Measurements from ENCODE around the gene TRAPPC3. TPM values are rescaled to one million over a fixed set of nuclear protein-coding genes. Genes with fewer than 3 reads are reported as not detected.
A peak's percentile ranks its signal among the peaks of the same experiment; 100 is the strongest.
"Not testable (repeated sequence)": the region's sequence is repeated elsewhere in the genome, so short reads cannot be mapped to it uniquely, and the experiment has no call there.

The TRAPPC3 gene
- 83.5 and 99.6 TPM in 2 replicates for total RNA-seq
- polyA plus RNA-seq = 119 and 125 TPM in 2 replicates

DNA sequence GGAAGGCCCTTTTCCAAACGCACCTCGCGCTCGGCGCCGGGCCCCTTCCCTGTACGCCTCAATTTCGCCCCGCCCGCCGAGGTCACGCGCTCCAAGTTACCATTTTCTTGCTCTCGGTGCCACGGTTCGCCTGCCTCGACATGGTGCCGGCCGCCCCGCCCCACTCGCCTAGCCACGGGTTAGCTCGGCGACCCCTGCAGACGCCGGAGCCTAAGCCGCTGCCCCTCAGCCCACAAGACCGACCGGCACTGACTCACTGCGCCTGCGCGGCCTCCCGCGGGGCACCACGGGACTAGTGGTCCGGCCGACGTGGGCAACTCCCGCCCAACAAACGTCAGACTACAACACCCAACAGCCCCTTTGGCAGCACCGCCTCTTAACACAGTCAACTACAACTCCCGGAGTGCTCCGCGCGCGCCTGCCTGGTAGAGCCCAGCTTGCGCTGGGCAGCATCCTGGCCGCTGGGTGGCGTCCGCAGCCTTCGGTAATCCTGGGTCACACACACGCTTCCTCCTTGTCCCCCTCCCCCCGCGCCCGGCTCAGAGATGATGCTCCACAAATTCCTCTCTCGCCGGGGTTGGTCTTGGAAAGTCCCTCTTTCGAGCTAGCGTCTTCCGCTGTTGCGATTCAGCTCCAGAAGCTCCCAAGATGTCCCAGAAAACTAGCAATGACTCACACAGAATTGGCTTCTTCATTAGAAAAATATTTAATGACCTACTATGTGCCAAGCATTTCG lies at the start of gene TRAPPC3:
Gene TRAPPC3 (minus strand): TSS at position 250 of the 736 bp plus-strand sequence. CDS start 108 bp downstream, at position 142.
- H3K27me3 ChIP-seq = no peaks in the 10 kb centered on the region
- H3K27ac ChIP-seq = peak within 1 kb of the TSS; percentile 95
- DNase-seq (ENCODE audit: low read depth in 1 of 2, low spot score in 1 of 2) = peak; percentile 100
- TF ChIP-seq, protein P1, sequence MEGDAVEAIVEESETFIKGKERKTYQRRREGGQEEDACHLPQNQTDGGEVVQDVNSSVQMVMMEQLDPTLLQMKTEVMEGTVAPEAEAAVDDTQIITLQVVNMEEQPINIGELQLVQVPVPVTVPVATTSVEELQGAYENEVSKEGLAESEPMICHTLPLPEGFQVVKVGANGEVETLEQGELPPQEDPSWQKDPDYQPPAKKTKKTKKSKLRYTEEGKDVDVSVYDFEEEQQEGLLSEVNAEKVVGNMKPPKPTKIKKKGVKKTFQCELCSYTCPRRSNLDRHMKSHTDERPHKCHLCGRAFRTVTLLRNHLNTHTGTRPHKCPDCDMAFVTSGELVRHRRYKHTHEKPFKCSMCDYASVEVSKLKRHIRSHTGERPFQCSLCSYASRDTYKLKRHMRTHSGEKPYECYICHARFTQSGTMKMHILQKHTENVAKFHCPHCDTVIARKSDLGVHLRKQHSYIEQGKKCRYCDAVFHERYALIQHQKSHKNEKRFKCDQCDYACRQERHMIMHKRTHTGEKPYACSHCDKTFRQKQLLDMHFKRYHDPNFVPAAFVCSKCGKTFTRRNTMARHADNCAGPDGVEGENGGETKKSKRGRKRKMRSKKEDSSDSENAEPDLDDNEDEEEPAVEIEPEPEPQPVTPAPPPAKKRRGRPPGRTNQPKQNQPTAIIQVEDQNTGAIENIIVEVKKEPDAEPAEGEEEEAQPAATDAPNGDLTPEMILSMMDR (IDR thresholded peaks at IDR 0.05; ENCODE audit: low read depth, low read length) = peak; percentile 96
- H3K9me3 ChIP-seq (ENCODE audit: low read depth) = no peaks in the 10 kb centered on the region
- H3K36me3 ChIP-seq = no peaks in the 10 kb centered on the region
- peaks cover 19% of the 10 kb centered on the region for H3K4me1 ChIP-seq (ENCODE audit: low read depth)
- peak within 1 kb of the TSS; percentile 45 for H3K4me3 ChIP-seq

DNA sequence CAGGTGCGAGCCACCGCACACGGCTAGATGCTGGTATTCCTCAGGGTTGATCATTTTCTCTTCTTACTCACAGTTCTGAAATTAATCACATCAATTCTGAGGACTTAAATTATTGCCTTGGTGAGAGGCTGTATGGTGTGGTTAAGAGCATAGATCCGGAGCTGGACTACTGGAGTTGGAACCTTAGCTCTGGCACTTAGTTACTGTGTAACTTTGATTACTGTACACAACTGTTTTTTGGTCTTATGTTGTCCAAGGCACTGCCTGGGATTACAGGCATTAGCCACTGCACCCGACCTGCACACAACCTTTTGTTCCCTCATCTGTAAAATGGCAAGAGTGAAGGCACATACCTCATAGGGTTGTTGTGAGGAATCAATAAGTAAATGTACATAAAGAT lies 49.4 kb upstream of the TRAPPC3 start:
- Histone ChIP-seq H3K36me3 (no peaks in the 10 kb centered on the region), H3K4me3 (no peak overlapping the region), H3K4me1 (ENCODE audit: low read depth) (peaks cover 5% of the 10 kb centered on the region), H3K27me3 (no peaks in the 10 kb centered on the region), H3K9me3 (ENCODE audit: low read depth) (no peaks in the 10 kb centered on the region), H3K27ac (no peak overlapping the region)
- DNase-seq (ENCODE audit: low read depth in 1 of 2, low spot score in 1 of 2) = no peak
- TF ChIP-seq, protein P1 (IDR thresholded peaks at IDR 0.05; ENCODE audit: low read depth, low read length) = no peak

DNA sequence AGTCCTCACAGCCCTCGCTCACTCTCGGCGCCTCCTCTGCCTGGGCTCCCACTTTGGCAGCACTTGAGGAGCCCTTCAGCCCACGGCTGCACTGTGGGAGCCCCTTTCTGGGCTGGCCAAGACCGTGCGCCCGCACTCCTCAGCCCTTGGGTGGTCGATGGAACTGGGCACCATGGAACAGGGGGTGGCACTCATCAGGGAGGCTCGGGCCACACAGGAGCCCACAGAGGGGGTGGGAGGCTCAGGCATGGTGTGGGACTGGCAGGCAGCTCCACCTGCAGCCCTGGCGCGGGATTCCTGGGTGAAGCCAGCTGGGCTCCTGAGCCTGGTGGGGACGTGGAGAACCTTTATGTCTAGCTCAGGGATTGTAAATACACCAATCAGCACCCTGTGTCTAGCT lies 47.5 kb upstream of the TRAPPC3 start:
- H3K36me3 ChIP-seq; H3K4me1 ChIP-seq (ENCODE audit: low read depth); DNase-seq (ENCODE audit: low read depth in 1 of 2, low spot score in 1 of 2); H3K27ac ChIP-seq; H3K27me3 ChIP-seq; H3K9me3 ChIP-seq (ENCODE audit: low read depth); H3K4me3 ChIP-seq: not testable (repeated sequence)

DNA sequence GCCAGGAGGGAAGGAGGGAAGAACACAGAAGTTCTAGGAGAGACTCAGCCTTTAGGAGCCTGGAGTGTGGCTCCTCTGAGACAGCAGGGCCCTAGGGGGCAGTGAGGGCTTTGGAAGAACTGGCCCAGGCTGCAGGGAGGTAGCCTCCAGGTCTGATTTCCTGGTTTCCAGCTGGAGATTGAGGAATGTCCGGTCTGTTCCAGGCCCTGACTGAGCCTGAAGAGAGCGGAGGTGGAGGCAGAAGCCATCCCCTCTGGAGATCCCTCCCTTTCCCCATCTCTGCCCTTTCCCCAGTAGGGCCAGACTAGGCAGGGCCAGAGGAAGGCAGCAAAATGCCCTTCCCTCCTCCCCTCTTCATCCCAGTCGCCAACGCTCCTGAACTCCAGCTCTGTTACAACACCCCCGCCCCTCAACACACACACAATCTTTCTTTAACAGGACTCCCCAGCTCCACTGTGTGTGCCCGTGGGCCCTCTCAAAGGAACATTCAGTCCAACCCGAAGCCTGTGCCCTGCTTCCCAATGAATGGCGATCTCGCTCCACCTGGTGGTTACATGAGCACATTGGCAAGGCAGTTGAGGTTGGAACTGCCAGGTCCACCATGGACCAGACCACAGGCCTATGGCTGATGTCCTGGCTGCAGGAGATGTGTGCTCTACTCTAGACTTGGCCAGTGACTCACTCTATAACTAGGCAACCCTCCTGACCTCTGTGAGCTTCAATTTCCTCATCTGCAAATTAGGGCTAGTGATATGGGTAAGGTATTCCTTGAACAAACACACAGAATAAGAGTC lies 38.7 kb upstream of the TRAPPC3 start:
- H3K4me3 ChIP-seq = no peak overlapping the region
- H3K4me1 ChIP-seq (ENCODE audit: low read depth) = peaks cover 10% of the 10 kb centered on the region
- peak overlapping the region; percentile 88 for H3K27ac ChIP-seq
- H3K27me3 ChIP-seq = no peaks in the 10 kb centered on the region
- no peaks in the 10 kb centered on the region for H3K9me3 ChIP-seq (ENCODE audit: low read depth)
- DNase-seq (ENCODE audit: low read depth in 1 of 2, low spot score in 1 of 2) = peak; percentile 91 to 95
- no peaks in the 10 kb centered on the region for H3K36me3 ChIP-seq
- TF ChIP-seq, protein P1 (IDR thresholded peaks at IDR 0.05; ENCODE audit: low read depth, low read length) = peak; percentile 87

DNA sequence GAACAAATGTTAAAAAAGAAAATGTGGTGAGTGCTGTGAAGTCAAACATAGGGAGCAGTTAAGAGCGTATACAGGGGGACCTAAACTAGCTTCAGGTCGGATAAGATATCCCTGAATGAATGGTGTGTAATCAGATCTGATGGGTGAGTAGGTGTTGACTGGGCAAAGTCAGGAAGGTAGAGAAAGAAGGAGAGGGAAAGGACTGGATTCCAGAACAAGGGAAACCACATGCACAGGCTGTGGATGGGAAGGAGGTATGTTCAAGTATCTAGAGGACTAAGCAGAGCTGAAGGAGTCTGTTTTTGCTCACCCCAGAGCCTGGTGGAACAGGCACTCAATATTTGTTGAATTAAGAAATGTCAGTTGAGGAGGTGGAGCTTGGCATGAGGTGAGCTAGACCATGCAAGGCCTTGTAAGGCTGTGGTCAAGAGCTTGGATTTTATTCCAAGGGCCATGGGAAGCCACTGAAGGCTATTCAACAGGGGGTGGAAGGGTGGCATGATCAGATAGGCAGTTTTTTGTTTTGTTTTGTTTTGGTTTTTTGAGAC lies 34.1 kb upstream of the TRAPPC3 start:
- peaks cover 19% of the 10 kb centered on the region for H3K4me1 ChIP-seq (ENCODE audit: low read depth)
- H3K27ac ChIP-seq = peak overlapping the region; percentile 71
- TF ChIP-seq, protein P1 (IDR thresholded peaks at IDR 0.05; ENCODE audit: low read depth, low read length) = no peak
- no peak overlapping the region for H3K4me3 ChIP-seq
- peaks cover 24% of the 10 kb centered on the region for H3K36me3 ChIP-seq
- H3K9me3 ChIP-seq (ENCODE audit: low read depth) = no peaks in the 10 kb centered on the region
- H3K27me3 ChIP-seq = no peaks in the 10 kb centered on the region
- peak; percentile 18 to 68 for DNase-seq (ENCODE audit: low read depth in 1 of 2, low spot score in 1 of 2)
